Left forelimb (tissue), 1 donor: ENCODE results near the gene BRD9.

Experiments used
- DNase-seq: peaks from one replicate; pipeline ENCODE4 v3.0.0-alpha.2; 2018; ENCODE audit warnings: low spot score

The BRD9 gene

GRCh38 chr5:878125-878524 lies 14.5 kb downstream of the BRD9 start:
- DNase-seq, result no peak

DNA sequence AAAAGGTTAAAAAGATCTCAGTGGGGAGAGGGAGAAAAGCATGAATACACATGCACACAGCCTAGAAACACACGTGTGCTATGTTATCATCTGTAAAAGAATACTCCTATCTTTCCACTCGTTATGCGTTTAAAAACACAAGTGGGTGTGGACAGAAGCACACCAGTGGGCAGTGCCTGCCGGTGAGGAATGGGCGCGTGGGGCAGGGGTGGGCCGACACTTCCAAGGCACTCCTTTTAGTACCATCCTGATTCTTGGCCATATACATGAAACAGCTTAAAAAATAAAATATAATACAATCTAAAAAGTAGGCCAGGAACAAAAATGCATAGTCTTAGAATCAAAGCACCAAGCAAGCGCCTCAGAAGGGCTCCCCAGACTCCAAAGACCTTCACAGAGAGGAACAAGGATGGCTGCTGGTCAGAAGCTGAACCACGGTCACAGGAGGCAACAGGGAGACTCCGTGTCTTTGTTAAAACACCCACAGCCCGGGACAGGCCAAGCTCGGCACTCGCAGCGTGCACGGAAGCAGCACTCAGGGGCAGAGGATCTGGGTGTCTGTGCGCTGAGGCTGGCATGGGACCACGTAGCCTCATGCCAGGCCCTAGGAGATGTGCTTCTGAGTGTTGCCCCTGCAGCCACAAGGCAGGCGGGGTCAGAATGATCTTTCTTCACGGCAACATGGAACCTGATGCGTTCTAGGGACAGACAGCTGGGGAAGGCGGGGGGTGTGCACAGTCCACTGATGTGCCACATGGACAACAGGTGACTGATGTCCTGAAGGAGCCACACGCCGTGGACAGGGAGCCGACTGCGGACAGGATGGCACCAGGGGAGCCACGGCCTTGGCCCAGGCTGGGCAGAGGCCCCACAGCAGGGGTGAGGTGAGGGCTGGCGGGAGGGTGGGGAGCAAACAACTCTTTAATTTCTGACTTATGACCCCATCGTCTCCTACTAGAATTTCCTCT lies 15.9 kb downstream of the BRD9 start:
- DNase-seq, result no peak

GRCh38 chr5:875931-876330 lies 16.7 kb downstream of the BRD9 start:
- no peak for DNase-seq

GRCh38 chr5:873328-873727 lies 19.3 kb downstream of the BRD9 start:
- DNase-seq, result no peak

- no peak for DNase-seq
Measured at GRCh38 chr5:872301-872700, 20.3 kb downstream of the BRD9 start.

GRCh38 chr5:871596-872298 lies 20.9 kb downstream of the BRD9 start:
- no peak for DNase-seq

- DNase-seq, result no peak
Measured at GRCh38 chr5:870956-871355, 21.6 kb downstream of the BRD9 start.

DNA sequence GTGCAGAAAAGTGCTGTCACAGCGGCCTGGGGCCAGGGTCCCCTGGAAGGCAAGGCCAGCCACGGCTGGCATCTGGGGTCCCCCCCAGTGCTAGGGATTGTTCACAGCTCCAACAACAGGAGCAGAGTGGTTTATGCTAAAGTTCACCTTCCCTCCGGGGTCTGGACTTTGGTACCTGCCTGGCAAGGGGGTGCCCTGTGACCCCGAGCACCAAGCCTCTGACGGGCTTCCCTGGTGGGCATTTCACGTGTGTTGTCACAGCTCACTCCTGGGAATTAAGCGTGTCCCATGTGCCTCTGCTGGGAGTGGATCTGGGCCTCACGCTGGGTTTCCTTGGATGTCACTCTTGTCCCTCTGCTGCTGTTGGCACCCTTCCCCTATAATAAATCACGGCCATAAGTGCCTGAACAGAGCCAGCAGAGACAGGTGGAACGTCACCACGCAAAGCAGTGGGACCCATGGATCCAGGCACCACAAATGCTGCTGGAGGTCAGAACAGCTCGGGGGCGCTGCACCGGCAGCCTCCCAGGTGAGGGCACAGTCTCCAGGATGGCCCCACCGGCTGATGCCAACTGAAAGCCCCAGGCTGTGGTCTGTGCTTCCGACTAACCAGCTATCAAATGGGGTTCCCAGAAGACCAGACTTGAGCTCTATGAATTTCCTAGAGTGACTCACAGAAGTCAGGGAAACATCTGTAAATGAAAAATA lies 24.0 kb downstream of the BRD9 start:
- DNase-seq, result no peak

DNA sequence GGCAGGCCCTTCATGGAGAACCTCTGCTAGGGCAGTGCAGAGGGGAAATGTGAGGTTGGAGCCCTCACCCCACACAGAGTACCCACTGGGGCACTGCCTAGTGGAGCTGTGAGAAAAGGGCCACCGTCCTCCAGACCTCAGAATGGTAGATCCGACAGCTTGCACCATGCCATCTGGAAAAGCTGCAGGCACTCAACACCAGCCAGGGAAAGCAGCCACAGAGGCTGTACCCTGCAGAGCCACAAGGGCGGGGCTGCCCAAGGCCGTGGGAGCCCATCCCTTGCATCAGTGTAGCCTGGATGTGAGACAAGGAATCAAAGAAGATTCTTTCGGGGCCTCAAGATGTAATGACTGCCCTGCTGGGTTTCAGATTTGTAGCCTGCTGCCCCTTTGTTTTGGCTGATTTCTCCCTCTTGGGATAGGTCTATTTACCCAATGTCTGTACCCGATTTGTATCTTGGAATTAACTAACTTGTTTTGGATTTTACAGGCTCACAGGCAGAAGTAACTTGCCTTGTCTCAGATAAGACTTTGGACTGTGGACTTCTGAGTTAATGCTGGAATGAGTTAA lies 25.2 kb downstream of the BRD9 start:
- no peak for DNase-seq

DNA sequence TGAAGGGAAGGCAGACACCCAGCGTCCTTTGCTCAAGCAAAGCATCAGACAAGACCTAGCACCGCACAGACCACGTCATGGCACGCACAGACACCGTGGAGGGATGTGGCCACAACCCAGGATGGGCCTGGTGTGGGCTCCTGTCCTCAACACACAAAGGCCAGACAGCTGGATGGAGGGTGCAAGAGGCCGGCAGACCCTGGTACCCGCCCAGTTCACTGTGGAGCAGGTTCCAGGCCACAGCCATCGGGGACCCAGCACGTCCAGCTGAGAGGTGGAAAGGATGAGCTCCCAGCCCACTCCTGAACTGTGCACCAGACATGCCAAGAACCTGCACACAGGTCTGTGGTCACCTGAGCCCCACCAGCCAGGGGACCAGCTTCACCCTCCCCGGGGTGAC lies 26.8 kb downstream of the BRD9 start:
- no peak for DNase-seq

DNA sequence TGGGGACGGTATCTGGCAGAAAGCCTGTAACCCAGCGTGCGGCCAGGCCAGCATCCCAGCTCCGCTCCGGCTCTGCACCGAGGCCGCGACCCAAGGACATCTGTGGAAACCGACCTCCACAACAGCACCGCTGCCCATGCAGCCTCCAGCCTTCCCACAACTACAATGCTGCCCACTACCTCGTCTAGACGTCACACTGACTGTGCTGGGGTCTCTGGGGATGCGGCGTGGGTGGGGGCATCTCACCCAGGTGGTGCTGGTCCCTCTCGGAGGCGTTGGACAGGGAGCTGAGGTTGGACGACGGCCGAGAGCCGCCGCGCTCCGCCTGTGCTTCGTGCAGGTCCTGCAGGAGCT lies 27.5 kb downstream of the BRD9 start:
- DNase-seq, result no peak

DNA sequence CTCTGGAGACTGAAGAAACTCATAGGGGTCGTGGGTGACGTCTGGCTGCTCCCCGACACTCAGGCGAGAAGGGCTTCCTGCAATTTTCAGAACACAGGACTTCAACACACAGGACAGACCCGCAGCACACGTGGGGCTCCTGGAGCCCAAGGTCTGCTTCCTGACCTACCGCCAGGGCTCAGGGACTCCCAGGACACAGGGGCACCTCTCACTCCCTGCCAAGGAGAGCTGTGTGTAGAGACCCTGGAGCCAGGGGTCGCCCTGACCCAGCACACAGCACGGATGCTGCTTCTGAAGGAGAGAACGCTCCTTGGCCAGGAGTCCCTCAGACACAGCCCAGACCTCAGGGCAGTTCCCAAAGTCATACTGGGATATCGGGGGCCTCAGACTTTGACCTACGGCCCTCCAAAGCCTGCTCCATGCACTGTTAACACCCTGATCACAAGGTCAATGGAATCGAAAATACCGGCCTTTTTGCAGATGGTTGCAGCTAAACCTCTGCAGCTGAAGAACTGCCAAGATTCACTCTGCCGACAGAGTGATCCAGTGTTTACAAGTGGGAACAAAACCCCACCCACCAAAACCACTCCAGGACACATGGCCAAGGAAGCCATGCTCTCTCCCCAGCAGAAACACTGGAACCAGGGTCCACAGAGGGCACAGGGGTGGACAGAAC lies 28.0 kb downstream of the BRD9 start:
- no peak for DNase-seq

DNA sequence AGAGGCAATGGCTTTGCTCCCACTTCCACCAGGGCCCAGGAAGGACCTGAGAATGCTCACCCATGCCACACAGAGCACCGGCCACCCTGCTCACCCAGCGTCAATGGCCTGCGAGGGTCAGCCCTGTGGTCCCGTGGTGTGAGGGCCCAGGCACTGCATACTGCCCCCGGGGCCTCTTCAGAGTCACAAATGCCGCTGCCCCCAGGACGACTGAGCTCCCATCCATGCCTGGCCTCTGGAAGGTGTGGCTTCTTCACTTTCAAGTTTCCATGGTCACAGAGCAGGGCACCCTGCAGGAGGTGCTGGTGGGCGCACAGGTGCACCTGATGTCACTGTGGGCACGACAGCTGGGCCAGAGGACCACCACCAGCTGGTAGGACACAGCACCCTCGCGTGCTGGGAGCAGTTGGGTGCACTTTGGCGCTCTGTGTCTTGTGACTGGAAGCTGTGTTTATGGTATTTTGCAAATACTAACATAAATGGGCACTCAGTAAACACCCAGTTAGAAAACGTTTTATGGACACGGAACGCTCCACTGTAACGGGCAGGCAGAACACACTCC lies 29.3 kb downstream of the BRD9 start:
- DNase-seq, result no peak

DNA sequence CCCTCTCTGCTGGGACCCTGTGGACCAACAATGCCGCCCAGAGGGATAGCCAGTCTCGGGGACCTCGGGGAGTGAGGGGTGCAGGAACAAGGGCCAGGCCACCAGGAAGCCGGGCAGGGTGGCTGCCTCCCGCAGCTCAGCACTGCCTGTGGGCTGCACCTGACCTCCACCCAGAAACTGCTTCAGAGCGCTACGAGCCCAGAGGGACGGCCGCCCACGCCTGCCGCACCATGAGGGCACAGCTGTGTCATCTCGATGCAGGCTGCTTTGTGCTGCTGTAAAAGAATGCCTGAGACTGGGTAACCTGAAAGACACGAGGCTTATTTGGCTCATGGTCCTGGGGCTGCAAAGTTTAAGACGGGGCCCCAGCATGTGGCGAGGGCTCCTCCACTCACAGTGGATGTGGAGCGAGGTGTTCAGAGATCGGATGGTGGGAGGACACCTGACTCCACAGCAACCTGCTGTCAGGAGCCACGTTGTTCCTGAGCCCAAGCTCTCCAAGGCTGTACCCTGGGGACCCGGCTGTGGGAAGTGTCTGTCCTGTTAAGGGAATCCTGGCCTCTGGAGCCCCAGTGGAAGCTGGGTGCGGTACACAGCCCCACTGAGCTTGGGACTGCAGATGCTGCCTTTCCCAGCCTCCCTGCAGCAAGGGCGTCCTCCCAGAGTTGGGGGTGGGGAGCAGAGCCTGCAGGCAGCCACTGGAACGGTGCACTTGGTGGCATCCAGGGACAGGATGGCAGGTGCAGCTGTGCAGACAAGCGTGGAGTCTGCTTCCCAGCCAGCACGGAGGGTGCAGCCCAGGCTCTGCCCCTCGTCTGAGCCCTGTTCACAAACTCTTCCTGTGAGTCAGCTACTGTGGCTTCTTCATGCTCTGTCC lies 30.0 kb downstream of the BRD9 start:
- no peak for DNase-seq

GRCh38 chr5:861442-862366 lies 30.9 kb downstream of the BRD9 start:
- DNase-seq, result no peak

GRCh38 chr5:860506-861150 lies 32.0 kb downstream of the BRD9 start:
- no peak for DNase-seq

GRCh38 chr5:859798-860296 lies 32.8 kb downstream of the BRD9 start:
- no peak for DNase-seq

- DNase-seq, result no peak
Measured at GRCh38 chr5:859391-859790, 33.2 kb downstream of the BRD9 start.

DNA sequence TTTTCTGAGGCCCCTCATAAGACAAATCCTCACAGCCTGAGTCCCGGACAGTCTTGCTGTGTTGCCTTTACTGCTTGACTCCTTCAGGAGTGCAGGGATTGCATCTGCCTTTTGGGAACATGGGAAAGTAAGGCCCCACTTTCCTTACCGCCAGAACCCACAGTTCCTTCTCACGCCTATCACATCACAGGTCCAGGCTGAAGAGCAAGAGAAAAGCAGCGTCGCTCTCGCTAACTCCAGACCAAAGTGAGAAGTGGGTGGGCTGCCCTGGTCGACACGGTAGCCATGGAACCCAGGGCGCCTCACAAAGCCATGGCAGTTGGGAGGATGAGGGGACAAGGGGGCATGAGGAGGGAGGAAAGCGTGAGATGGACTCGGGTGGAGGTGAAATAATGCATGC lies 33.9 kb downstream of the BRD9 start:
- DNase-seq, result no peak
